ENCODE measurements around the gene GPR176.

GRCh38 chr15:39784125-39784524 is 135.9 kb downstream of the GPR176 start:
- TF ChIP-seq, protein P1, sequence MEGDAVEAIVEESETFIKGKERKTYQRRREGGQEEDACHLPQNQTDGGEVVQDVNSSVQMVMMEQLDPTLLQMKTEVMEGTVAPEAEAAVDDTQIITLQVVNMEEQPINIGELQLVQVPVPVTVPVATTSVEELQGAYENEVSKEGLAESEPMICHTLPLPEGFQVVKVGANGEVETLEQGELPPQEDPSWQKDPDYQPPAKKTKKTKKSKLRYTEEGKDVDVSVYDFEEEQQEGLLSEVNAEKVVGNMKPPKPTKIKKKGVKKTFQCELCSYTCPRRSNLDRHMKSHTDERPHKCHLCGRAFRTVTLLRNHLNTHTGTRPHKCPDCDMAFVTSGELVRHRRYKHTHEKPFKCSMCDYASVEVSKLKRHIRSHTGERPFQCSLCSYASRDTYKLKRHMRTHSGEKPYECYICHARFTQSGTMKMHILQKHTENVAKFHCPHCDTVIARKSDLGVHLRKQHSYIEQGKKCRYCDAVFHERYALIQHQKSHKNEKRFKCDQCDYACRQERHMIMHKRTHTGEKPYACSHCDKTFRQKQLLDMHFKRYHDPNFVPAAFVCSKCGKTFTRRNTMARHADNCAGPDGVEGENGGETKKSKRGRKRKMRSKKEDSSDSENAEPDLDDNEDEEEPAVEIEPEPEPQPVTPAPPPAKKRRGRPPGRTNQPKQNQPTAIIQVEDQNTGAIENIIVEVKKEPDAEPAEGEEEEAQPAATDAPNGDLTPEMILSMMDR (IDR thresholded peaks at IDR 0.05; ENCODE audit: insufficient read depth, low read depth, low read length), result no peak
- TF ChIP-seq EZH2 (IDR thresholded peaks at IDR 0.05; ENCODE audit: insufficient read depth, low read length), result no peak

Data from astrocyte (in vitro differentiated cells and primary cell).